Erythroblast (primary cell): ENCODE measurements around the gene PHKA2.

Experiments used
- GATA1 ChIP-seq: IDR thresholded peaks from 2 replicates; pipeline ENCODE4 v1.6.1; 2011; ENCODE audit warnings: low read depth, mild to moderate bottlenecking, control low read depth, low read length, moderate library complexity
- POLR2A ChIP-seq: IDR thresholded peaks from 2 replicates; pipeline ENCODE4 v1.6.1; 2011; ENCODE audit warnings: mild to moderate bottlenecking, low read length

DNA sequence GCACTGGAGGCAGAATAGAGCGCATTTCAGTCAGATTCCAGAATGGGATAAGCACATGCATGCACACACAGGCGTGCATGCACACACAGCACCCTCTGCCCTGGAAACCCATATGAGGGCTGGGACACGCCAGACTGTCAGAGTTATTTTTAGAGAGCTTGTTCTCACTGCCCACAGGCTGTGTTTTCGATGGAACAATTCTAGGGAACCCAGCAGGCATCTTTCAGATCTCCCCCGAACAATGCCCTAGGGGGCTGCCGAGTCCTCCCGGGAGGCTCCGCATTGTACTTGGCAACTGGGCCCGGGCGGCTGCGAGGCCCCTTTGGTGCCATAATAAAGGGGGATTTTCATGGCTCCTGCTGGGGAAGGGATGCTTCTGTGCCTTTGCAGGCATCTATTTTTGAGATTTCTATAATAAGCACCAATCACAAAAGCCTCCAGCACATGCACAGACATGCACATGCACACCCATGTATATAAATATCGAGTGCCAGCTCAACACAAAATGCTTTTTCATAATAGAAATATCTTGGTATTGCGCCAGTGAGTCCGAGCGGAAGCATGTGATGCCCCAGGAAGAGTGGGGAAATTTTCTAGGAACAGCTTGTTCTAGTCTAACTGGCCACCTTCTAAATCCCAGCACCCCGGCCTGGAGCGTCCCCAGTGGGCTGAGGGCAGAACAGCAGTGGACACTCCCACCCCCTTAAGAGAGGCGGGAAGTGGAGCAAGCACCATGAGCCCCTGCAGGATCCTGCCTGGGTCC lies 88.5 kb downstream of the PHKA2 start:
- no peak for TF ChIP-seq POLR2A
- TF ChIP-seq GATA1 = no peak
